ENCODE measurements around the gene AGAP1. TPM values are rescaled to one million over a fixed set of nuclear protein-coding genes. Genes with fewer than 3 reads are reported as not detected.

AGAP1 gene
- total RNA-seq, 1 donor from 2014 or later, result 39.4 TPM

GRCh38 chr2:236172255-236173035 lies 678.6 kb downstream of the AGAP1 start:
- Histone ChIP-seq H3K4me1 (ENCODE audit: insufficient read depth, low read length) (peaks cover 27% of the 10 kb centered on the region), H3K9me3 (ENCODE audit: insufficient read depth, low read depth, low read length) (no peaks in the 10 kb centered on the region), H3K27me3 (ENCODE audit: insufficient read depth, low read length) (peaks cover 52% of the 10 kb centered on the region), H3K36me3 (ENCODE audit: insufficient read depth, low read length) (no peaks in the 10 kb centered on the region), H3K9ac (ENCODE audit: low read length) (no peak overlapping the region), H3K79me2 (ENCODE audit: insufficient read depth, low read length) (no peaks in the 10 kb centered on the region), H2AFZ (ENCODE audit: low read depth, low read length) (no peak overlapping the region), H4K20me1 (ENCODE audit: insufficient read depth, low read length) (no peaks in the 10 kb centered on the region), H3K27ac (ENCODE audit: low read depth, low read length) (no peak overlapping the region), H3K4me2 (ENCODE audit: low read length) (peak overlapping the region; percentile 48), H3K4me3 (ENCODE audit: insufficient read depth, low read depth, low read length) (no peak overlapping the region)
- Mint-ChIP-seq H3K4me3 (ENCODE audit: unreplicated experiment) (no peak overlapping the region), H3K27me3 (ENCODE audit: low read depth, unreplicated experiment) (peaks cover 44% of the 10 kb centered on the region), H3K36me3 (ENCODE audit: low read depth, unreplicated experiment) (peaks cover 3% of the 10 kb centered on the region), H3K9me3 (ENCODE audit: unreplicated experiment) (peaks cover 29% of the 10 kb centered on the region), H3K27ac (ENCODE audit: unreplicated experiment) (peak overlapping the region; percentile 15), H3K4me1 (ENCODE audit: low read depth, unreplicated experiment) (peaks cover 10% of the 10 kb centered on the region)
- DNase-seq (ENCODE audit: low read depth), result no peak
- FAIRE-seq, result no peak
- TF ChIP-seq EZH2 (IDR thresholded peaks at IDR 0.05; ENCODE audit: insufficient read depth, low read length), result peak; percentile 83
- TF ChIP-seq, protein P1, sequence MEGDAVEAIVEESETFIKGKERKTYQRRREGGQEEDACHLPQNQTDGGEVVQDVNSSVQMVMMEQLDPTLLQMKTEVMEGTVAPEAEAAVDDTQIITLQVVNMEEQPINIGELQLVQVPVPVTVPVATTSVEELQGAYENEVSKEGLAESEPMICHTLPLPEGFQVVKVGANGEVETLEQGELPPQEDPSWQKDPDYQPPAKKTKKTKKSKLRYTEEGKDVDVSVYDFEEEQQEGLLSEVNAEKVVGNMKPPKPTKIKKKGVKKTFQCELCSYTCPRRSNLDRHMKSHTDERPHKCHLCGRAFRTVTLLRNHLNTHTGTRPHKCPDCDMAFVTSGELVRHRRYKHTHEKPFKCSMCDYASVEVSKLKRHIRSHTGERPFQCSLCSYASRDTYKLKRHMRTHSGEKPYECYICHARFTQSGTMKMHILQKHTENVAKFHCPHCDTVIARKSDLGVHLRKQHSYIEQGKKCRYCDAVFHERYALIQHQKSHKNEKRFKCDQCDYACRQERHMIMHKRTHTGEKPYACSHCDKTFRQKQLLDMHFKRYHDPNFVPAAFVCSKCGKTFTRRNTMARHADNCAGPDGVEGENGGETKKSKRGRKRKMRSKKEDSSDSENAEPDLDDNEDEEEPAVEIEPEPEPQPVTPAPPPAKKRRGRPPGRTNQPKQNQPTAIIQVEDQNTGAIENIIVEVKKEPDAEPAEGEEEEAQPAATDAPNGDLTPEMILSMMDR (IDR thresholded peaks at IDR 0.05; ENCODE audit: insufficient read depth, low read depth, low read length), result no peak

DNA sequence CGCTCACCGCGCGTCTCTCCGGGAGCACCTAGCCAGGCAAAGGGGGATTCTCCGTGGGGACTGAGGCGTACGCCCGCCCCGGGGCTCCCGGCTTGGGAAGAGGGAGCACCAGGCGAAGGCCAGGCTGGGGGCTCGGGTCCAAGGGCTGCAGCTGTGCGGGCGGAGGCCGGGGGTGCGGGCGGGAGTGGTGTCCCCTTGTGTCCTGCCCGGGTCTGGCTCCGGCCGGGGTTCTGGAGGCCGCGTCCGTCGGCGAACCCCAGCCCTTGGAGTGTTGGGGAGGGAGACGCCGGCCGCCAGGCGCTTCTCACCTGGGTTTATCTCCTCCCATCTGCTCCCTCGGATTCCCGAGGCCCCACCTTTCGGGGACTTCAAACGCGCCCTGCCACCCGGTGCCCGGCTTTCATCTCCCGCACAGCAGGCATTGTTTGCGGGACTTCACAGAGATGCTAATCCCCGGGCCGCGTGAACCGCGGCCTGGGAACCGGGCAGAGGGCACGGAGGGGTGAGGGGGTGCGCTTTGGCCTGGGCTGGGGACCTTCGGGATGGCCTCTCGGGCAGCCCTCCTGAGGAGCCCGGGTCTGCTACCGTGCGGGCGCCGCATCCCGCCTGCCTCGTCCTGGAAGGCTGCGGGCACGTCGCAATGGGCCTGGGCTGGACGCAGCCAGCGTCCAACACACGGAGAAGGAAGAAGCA lies 679.3 kb downstream of the AGAP1 start:
- no peak overlapping the region for H3K27ac ChIP-seq (ENCODE audit: low read depth, low read length)
- DNase-seq (ENCODE audit: low read depth), result no peak

More for the DNA sequence above, 679.3 kb downstream of the AGAP1 start:
- no peaks in the 10 kb centered on the region for H3K36me3 ChIP-seq (ENCODE audit: insufficient read depth, low read length)
- H3K27me3 ChIP-seq (ENCODE audit: insufficient read depth, low read length), result peaks cover 52% of the 10 kb centered on the region
- Mint-ChIP-seq H3K27ac (ENCODE audit: unreplicated experiment) (no peak overlapping the region), H3K27me3 (ENCODE audit: low read depth, unreplicated experiment) (peaks cover 44% of the 10 kb centered on the region), H3K36me3 (ENCODE audit: low read depth, unreplicated experiment) (peaks cover 3% of the 10 kb centered on the region), H3K4me1 (ENCODE audit: low read depth, unreplicated experiment) (peaks cover 10% of the 10 kb centered on the region), H3K4me3 (ENCODE audit: unreplicated experiment) (no peak overlapping the region), H3K9me3 (ENCODE audit: unreplicated experiment) (peaks cover 29% of the 10 kb centered on the region)
- no peaks in the 10 kb centered on the region for H3K79me2 ChIP-seq (ENCODE audit: insufficient read depth, low read length)
- FAIRE-seq, result no peak
- H3K4me1 ChIP-seq (ENCODE audit: insufficient read depth, low read length), result peaks cover 27% of the 10 kb centered on the region
- H4K20me1 ChIP-seq (ENCODE audit: insufficient read depth, low read length), result no peaks in the 10 kb centered on the region
- no peak overlapping the region for H3K4me3 ChIP-seq (ENCODE audit: insufficient read depth, low read depth, low read length)
- peak; percentile 90 for TF ChIP-seq EZH2 (IDR thresholded peaks at IDR 0.05; ENCODE audit: insufficient read depth, low read length)
- TF ChIP-seq, protein P1 (IDR thresholded peaks at IDR 0.05; ENCODE audit: insufficient read depth, low read depth, low read length), result no peak
- no peak overlapping the region for H3K9ac ChIP-seq (ENCODE audit: low read length)
- H2AFZ ChIP-seq (ENCODE audit: low read depth, low read length), result no peak overlapping the region
- H3K9me3 ChIP-seq (ENCODE audit: insufficient read depth, low read depth, low read length), result no peaks in the 10 kb centered on the region
- H3K4me2 ChIP-seq (ENCODE audit: low read length), result peak overlapping the region; percentile 61
